ENCODE measurements around the gene HSPA1A.
"Not testable (repeated sequence)": the region's sequence is repeated elsewhere in the genome, so short reads cannot be mapped to it uniquely, and the experiment has no call there.

The HSPA1A gene

GRCh38 chr6:31805939-31806469 is 9.3 kb upstream of the HSPA1A start:
- FAIRE-seq (no peak), DNase-seq (ENCODE audit: insufficient read length, low spot score) (no peak)
- no peak for TF ChIP-seq CTCF (IDR thresholded peaks at IDR 0.05; ENCODE audit: insufficient read depth, missing control alignments)

- DNase-seq (ENCODE audit: insufficient read length, low spot score) (peak; percentile 89), FAIRE-seq (no peak)
- TF ChIP-seq CTCF (IDR thresholded peaks at IDR 0.05; ENCODE audit: insufficient read depth, missing control alignments), result no peak
Observed at GRCh38 chr6:31806470-31807272, 8.7 kb upstream of the HSPA1A start, which contains the start of gene LSM2. LSM2 (minus strand) TSS chr6:31806966; CDS start chr6:31806757, 209 bp downstream.

DNA sequence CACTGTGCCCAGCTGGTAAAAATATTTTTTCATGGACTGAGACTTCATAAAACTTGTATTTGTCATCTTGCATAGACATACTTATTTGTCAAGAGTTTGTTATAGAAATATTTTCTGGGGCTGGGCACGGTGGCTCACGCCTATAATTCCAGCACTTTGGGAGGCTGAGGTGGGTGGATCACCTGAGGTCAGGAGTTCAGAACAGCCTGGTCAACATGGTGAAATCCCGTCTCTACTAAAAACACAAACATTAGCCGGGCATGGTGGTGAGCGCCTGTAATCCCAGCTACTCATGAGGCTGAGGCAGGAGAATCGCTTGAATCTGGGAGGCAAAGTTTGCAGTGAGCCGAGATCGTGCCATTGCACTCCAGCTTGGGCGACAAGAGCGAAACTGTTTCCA is 6.7 kb upstream of the HSPA1A start:
- FAIRE-seq; DNase-seq (ENCODE audit: insufficient read length, low spot score): not testable (repeated sequence)

DNA sequence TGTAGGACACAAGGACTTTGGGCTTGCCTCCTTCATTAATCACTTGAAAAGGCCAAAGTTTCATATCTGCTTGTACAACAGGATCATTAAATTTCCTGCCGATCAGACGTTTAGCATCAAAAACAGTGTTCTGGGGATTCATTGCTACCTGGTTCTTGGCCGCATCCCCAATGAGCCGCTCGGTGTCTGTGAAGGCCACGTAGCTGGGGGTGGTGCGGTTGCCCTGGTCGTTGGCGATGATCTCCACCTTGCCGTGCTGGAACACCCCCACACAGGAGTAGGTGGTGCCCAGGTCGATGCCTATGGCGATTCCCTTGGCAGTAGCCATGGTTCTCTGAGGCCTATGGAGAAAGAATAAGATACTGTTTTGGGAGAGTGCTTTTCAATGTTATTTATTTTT is 3.7 kb upstream of the HSPA1A start:
- no peak for FAIRE-seq
- DNase-seq (ENCODE audit: insufficient read length, low spot score), result no peak
- TF ChIP-seq CTCF (IDR thresholded peaks at IDR 0.05; ENCODE audit: insufficient read depth, missing control alignments), result no peak

- no peak for FAIRE-seq
- TF ChIP-seq CTCF (IDR thresholded peaks at IDR 0.05; ENCODE audit: insufficient read depth, missing control alignments), result no peak
- no peak for DNase-seq (ENCODE audit: insufficient read length, low spot score)
Observed at GRCh38 chr6:31813465-31813849, 1.9 kb upstream of the HSPA1A start.

GRCh38 chr6:31814677-31815024 is 692 bp upstream of the HSPA1A start:
- no peak for TF ChIP-seq CTCF (IDR thresholded peaks at IDR 0.05; ENCODE audit: insufficient read depth, missing control alignments)
- DNase-seq (ENCODE audit: insufficient read length, low spot score) (no peak), FAIRE-seq (no peak)

DNA sequence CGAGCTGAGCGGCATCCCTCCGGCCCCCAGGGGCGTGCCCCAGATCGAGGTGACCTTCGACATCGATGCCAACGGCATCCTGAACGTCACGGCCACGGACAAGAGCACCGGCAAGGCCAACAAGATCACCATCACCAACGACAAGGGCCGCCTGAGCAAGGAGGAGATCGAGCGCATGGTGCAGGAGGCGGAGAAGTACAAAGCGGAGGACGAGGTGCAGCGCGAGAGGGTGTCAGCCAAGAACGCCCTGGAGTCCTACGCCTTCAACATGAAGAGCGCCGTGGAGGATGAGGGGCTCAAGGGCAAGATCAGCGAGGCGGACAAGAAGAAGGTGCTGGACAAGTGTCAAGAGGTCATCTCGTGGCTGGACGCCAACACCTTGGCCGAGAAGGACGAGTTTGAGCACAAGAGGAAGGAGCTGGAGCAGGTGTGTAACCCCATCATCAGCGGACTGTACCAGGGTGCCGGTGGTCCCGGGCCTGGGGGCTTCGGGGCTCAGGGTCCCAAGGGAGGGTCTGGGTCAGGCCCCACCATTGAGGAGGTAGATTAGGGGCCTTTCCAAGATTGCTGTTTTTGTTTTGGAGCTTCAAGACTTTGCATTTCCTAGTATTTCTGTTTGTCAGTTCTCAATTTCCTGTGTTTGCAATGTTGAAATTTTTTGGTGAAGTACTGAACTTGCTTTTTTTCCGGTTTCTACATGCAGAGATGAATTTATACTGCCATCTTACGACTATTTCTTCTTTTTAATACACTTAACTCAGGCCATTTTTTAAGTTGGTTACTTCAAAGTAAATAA is 2.0 kb downstream of the HSPA1A start:
- not testable (repeated sequence) for FAIRE-seq; DNase-seq (ENCODE audit: insufficient read length, low spot score)

DNA sequence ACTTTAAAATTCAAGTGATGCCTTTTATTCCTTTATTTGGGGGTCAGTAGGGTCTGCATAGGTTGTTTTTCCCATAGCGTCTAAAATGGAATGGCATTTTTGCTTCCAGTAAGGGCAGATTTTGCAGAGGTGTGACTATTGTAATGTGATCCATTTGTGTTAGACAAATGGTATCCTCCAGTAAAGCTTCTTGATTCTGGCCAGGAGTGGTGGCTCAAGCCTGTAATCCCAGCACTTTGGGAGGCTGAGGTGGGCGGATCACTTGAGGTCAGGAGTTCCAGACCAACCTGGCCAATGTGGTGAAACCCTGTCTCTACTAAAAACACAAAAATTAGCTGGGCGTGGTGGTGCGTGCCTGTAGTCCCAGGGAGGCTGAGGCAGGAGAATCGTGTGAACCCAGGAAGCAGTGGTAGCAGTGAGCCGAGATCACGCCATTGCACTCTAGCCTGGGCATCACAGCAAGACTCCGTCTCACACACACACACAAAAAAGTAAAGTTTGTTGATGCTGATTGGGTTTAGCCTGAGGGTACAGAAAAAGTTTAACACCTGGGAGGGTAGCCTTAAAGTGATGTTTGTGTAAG is 2.7 kb downstream of the HSPA1A start:
- FAIRE-seq; DNase-seq (ENCODE audit: insufficient read length, low spot score): not testable (repeated sequence)
